NCI-H146 treated with DMSO at 0.1 percent for 48 hours (cell line): ENCODE results near the gene TUBG2.
A peak's percentile ranks its signal among the peaks of the same experiment; 100 is the strongest.
"Not testable (repeated sequence)": the region's sequence is repeated elsewhere in the genome, so short reads cannot be mapped to it uniquely, and the experiment has no call there.

Experiments
- DNase-seq: peaks from one replicate; lab custom pipeline; 2025; ENCODE audit not compliant: unreplicated experiment; lab: John Stamatoyannopoulos, UW

The TUBG2 gene

GRCh38 chr17:42659079-42659931, at the start of gene TUBG2:
Gene TUBG2 (plus strand): TSS chr17:42659284. CDS start chr17:42659504, 220 bp downstream.
- DNase-seq: peak; percentile 91

- DNase-seq: peak; percentile 35
Observed at GRCh38 chr17:42609814-42610801, 49.0 kb upstream of the TUBG2 start.

GRCh38 chr17:42612013-42612412, 47.1 kb upstream of the TUBG2 start:
- DNase-seq: no peak

- no peak for DNase-seq
Observed at GRCh38 chr17:42613699-42614295, 45.3 kb upstream of the TUBG2 start.

GRCh38 chr17:42617956-42618431, 41.1 kb upstream of the TUBG2 start:
- no peak for DNase-seq

- DNase-seq: peak; percentile 7
Observed at GRCh38 chr17:42618442-42619150, 40.5 kb upstream of the TUBG2 start.

GRCh38 chr17:42621987-42622386, 37.1 kb upstream of the TUBG2 start:
- not testable (repeated sequence) for DNase-seq

GRCh38 chr17:42623271-42623670, 35.8 kb upstream of the TUBG2 start:
- DNase-seq: no peak

GRCh38 chr17:42623732-42624596, 35.1 kb upstream of the TUBG2 start:
- DNase-seq: peak; percentile 17

- not testable (repeated sequence) for DNase-seq
Observed at GRCh38 chr17:42627032-42627764, 31.9 kb upstream of the TUBG2 start.

GRCh38 chr17:42629411-42630009, 29.6 kb upstream of the TUBG2 start:
- DNase-seq: no peak

- DNase-seq: no peak
Observed at GRCh38 chr17:42632949-42633444, 26.1 kb upstream of the TUBG2 start.

- DNase-seq: no peak
Observed at GRCh38 chr17:42639525-42640113, 19.5 kb upstream of the TUBG2 start.

- DNase-seq: no peak
Observed at GRCh38 chr17:42640121-42640520, 19.0 kb upstream of the TUBG2 start.

- no peak for DNase-seq
Observed at GRCh38 chr17:42642336-42642735, 16.7 kb upstream of the TUBG2 start.

- DNase-seq: no peak
Observed at GRCh38 chr17:42647778-42648177, 11.3 kb upstream of the TUBG2 start.

GRCh38 chr17:42651392-42651791, 7.7 kb upstream of the TUBG2 start:
- no peak for DNase-seq
